Nucleus accumbens (tissue), 56 donors: ENCODE measurements around the gene OR52K1.

ENCODE experiments used
- DNase-seq, 56 donors: peaks; one replicate each; lab custom pipeline; 2025; lab: John Stamatoyannopoulos, UW

The OR52K1 gene

DNA sequence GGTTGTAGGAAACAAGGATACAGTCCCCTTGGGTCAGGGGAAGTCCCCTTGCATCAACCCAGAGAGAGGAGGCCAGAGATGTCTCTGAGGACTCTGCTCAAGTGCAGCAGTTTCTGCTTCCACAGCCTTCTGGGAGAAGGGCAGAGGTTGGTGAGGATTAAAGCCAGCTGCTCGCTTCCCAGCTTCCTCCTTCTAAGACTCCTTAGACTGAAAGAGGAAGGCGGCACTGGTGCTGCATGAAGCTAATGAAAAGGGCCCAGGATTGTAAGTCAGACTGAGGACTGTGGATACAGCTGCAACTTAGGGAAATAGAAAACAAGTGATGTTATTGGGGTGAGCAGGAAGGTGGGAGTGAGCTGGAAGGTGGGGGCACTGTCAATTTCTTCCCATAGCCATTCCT is at the start of gene OR52K1:
Gene OR52K1 (plus strand): TSS at position 202 of the 400 bp plus-strand sequence. CDS start 6,255 bp downstream, outside the sequence.
- peak in 3 of 56 donors; percentile 9 to 24 (median 10) for DNase-seq

DNA sequence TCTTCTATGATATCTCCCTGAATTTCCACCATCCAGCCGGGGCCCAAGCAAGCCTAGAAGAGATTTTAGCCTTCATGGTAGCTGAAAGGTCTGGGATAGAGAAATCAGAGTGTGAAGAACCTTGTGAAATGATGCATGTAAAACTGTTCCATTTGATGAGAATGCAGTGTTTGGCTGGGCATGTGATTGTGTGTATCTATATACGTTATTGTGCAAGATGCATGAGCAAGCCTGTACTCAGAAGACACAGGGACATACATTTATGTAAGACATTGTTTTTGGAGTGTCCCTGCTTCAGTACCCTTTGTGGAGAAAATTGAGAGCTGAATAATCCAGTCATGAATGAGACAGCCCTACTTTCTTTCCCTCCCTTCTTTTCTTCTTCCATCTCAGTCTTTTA is 48.6 kb upstream of the OR52K1 start:
- DNase-seq, result no peak

GRCh38 chr11:4436411-4436810 is 46.0 kb upstream of the OR52K1 start:
- DNase-seq, result no peak

GRCh38 chr11:4441515-4441914 is 40.9 kb upstream of the OR52K1 start:
- no peak for DNase-seq

DNA sequence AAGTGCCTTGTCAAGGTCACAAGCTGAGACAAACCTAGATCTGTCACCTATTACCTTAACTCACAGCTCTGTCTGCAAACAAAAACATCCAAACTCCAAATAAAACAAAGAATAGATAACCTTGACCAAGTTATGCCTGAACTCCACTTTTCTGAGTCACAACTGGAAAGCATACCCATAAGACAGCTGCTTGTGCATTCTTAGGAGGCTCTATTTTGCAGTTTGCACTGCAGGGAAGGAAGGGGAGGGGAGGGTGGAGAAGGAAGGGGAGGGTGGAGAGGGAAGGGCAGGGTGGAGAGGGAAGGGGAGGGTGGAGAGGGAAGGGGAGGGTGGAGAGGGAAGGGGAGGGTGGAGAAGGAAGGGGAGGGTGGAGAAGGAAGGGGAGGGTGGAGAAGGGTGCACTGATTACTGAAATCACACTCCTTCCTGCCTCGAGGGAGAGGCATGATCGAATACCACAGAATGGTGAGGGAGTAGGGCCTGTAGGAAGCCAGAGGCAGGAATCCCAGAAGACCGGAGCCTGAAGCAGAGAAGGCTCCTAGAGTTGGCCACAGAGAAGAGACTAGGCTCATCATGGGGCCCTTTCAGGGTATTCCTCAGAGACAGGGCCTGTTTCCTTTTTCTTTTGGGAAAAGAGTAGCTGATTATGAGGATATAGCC is 39.1 kb upstream of the OR52K1 start:
- no peak for DNase-seq

DNA sequence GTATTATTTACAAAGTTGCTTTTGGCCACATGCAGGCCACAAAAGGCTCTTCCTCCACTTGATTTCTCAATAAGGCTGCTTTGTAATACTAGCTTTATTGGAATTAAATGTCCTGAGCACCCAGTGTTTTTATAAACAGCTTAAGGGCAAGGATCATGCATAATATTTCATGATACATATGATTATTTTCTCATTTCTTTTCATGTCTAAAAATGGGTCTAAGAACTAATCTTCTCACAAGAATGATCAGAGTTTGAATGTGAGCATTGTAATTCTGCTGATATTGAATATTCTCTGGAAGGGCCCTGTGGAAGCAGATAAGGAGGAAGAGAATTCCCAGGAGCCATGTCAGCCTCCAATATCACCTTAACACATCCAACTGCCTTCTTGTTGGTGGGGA is 33.5 kb upstream of the OR52K1 start, which contains the start of gene OR52K2:
Gene OR52K2 (plus strand): TSS at position 301 of the 400 bp plus-strand sequence. CDS start 45 bp downstream, at position 346.
- DNase-seq, result no peak

GRCh38 chr11:4453118-4453517 is 29.3 kb upstream of the OR52K1 start:
- DNase-seq, result no peak

- DNase-seq, result no peak
Measured at GRCh38 chr11:4454021-4454420, 28.4 kb upstream of the OR52K1 start.

- DNase-seq, result peak in 4 of 56 donors; percentile 1 to 14 (median 4)
Measured at GRCh38 chr11:4455419-4455818, 27.0 kb upstream of the OR52K1 start.

GRCh38 chr11:4459500-4459899 is 22.9 kb upstream of the OR52K1 start:
- peak in 3 of 56 donors; percentile 3 to 20 (median 5) for DNase-seq

DNA sequence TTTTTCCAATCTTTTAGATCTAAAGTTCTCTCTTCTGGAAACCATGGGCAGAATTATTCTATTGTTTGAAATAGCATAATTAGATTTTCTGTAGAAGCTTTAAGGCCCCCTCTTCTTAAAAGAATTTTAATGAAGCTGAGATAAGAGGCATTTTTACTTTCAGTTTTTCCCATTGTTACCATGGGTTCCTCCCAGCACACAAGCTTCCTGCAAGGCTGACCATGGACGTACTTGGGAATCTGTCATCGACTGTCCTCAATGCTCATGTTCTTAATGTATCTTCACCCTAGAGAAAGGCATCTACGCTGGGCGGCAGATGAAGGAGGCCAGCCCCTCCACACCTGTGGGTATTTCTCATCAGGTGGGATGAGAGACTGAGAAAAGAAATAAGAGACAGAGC is 22.3 kb upstream of the OR52K1 start:
- no peak for DNase-seq

DNA sequence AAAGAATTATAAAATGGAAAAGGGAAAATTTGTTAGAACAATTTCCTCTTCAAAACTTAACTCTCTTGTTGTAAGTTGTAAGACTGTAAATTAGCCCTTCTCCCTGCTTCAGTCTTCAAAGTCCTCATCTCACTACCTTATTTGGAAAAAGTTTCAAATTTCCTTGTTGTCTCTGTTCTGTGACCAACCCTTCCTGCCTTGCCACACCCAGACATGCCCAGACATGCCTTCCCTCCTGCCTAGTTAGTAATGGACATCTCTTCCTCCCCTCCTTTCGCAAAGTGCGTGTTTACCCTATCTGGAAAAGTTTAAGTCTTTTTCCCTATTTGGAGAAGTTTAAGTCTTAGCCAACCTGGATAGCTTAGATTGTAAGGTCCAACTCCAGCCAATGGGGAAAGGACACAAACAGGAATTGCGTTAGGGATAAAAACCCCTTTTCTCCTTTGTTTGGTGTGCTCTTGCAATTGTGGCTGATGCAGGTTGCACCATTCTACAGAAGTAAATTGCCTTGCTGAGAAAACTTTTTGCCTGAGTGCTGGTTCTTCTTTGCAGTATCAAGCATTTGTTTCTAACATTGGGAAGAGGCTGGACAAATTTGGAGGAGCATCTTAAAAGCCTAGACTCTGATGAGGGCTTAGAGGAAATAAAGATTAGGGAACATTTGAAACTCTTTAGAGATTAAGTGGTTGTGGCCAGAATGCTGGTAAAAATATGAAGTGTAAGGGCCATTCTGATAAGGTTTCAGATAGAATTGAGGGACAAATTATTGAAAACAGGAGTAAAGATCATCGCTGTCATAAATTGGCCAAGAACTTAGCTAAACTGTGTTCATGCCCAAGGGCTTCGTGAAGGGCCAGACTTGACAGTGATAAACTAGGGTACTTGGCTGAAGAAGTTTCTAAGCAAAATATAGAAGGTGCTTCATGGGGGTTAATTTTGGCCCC is 18.0 kb upstream of the OR52K1 start:
- no peak for DNase-seq

- no peak for DNase-seq
Measured at GRCh38 chr11:4465407-4465806, 17.0 kb upstream of the OR52K1 start.

- DNase-seq, result no peak
Measured at GRCh38 chr11:4466131-4466870, 16.1 kb upstream of the OR52K1 start.

DNA sequence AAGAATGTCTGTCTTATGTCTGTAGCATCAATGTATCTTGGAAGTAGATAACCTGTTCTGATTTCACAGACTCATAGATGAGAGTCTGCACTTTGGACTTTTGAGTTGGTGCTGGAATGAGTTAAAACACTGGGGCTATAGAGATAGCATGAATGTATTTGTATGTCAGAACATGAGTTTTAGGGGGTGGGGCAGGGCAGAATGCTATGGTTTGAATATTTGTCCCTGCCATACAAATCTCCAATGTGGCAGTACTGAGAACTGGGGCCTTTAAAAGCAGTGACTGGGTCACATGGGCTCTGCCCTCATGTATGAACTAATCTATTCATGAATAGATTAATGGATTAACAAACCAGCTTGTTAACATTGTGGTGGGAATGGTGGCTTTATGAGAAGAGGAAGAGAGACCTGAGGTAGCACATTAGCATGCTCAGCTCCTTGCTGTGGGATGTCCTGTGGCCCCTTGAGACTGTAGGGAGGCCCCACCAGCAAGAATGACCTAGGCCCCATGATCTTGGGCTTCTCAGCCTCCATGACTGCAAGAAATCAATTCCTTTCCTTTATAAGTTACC is 15.5 kb upstream of the OR52K1 start:
- no peak for DNase-seq

- DNase-seq, result no peak
Measured at GRCh38 chr11:4467811-4468606, 14.4 kb upstream of the OR52K1 start.

- DNase-seq, result no peak
Measured at GRCh38 chr11:4479644-4480043, 2.8 kb upstream of the OR52K1 start.

DNA sequence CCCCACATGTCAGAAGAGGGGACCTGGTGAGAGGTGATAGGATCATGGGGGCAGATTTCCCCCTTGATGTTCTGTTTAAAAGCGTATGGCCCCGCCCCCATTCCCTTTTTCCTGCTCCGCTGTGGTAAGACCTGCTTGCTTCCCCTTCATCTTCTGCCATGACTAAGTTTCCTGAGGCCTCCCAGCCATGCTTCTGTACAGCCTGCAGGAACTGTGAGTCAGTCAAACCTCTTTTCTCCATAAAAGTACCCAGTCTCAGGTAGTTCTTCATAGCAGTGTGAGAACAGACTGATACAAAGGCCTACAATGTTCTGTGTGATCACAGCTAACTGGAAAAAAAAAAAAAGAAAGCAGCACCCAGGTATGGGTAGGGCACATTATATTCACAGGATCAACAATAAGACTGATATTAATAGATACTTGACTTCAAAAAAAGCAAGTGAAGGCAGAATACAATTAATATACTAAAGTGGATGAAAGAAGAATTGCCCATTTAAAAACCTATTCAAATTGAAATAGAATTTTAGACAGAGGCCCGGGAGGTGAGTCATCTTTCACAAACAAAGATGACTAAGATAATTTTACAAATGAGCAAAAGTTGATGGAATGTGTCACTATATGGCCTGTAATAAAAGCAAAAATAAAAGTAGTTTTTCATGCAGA is 1.7 kb upstream of the OR52K1 start:
- peak in 3 of 56 donors; percentile 13 to 16 (median 14) for DNase-seq

DNA sequence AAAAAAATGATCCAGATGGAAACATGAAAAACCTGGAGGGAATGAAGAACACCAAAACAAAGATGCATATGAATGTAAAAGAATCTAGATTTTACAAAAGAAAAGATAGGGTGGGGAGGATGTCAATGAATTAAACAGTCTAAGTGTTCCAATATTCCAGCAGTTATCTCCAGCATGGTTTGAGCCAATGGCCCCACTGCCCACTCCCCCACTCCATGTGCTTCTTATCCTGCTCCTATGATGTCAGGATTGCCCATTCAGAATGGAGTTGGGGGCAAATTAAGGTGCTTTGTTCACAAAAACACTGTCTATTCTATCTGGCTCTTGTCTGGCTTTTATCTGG is 1.2 kb upstream of the OR52K1 start:
- DNase-seq, result no peak
